ENCODE data around the gene FRK. TPM values are rescaled to one million over a fixed set of nuclear protein-coding genes. Genes with fewer than 3 reads are reported as not detected.
"Not testable (repeated sequence)": the region's sequence is repeated elsewhere in the genome, so short reads cannot be mapped to it uniquely, and the experiment has no call there.

FRK gene
- total and polyA plus RNA-seq, 2 donors, result 0.80 to 0.98 TPM

DNA sequence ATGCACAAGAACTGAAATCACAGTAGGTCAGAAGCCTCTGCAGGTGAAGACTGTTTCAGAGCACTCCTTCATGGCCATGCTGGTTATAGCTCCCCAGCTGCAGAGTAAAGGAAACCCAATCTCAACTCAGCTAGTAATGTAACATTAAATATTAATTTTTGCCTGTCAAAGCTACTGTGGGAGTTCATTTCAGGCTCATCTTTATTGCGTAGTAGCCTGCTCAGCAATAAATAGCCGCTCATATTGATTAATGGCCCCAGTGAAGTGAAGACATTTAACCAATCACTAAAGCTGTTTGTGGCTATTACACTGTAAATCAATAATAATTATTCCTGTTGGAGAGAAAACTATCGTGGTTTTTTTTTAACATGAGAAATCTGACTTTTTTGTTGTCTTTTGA, 101.7 kb downstream of the FRK start:
- no peaks in the 10 kb centered on the region for H3K27me3 ChIP-seq (ENCODE audit: control insufficient read depth in 2 of 2, insufficient read depth in 1 of 2, low read length in 1 of 2)
- WGBS, result 94% methylated on average over 3 of the region's 3 CpGs
- no peaks in the 10 kb centered on the region for H3K36me3 ChIP-seq (ENCODE audit: control insufficient read depth in 2 of 2, insufficient read depth in 2 of 2, low read length in 1 of 2)
- H3K9me3 ChIP-seq (ENCODE audit: control insufficient read depth in 2 of 2, insufficient read depth in 1 of 2, low read length in 1 of 2), result no peaks in the 10 kb centered on the region
- H3K4me1 ChIP-seq (ENCODE audit: control insufficient read depth in 2 of 2, insufficient read depth in 2 of 2, low read length in 2 of 2), result no peaks in the 10 kb centered on the region
- no peak overlapping the region for H3K4me3 ChIP-seq (ENCODE audit: low read length in 2 of 2)
- no peak for DNase-seq (ENCODE audit: low read depth in 6 of 9, low spot score in 9 of 9)
- H3K27ac ChIP-seq (ENCODE audit: low read depth in 1 of 2, low read length in 1 of 2), result no peak overlapping the region

DNA sequence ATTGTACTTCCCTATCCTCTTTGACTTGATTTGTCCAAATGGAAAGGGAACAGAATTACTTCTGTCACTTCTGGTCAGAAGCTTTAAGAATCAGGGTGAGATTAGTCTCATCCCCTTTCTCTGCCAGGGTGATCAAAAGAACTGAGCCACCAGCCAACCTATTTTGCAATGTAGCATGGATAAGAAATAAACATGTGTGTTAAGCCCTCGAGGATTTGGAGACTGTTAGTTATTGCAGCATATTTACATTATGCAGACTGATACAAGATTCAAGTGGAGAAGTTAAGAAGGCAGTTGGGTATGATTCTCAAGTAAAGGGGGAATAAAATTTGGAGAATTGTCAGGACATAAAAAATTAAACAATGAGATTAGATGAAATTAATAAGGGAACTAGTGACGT, 106.0 kb downstream of the FRK start:
- no peak for DNase-seq (ENCODE audit: low read depth in 6 of 9, low spot score in 9 of 9)
- WGBS, result 78% methylated on average over 2 of the region's 2 CpGs
- Histone ChIP-seq H3K9me3 (ENCODE audit: control insufficient read depth in 2 of 2, insufficient read depth in 1 of 2, low read length in 1 of 2) (no peaks in the 10 kb centered on the region), H3K27ac (ENCODE audit: low read depth in 1 of 2, low read length in 1 of 2) (no peak overlapping the region), H3K27me3 (ENCODE audit: control insufficient read depth in 2 of 2, insufficient read depth in 1 of 2, low read length in 1 of 2) (no peaks in the 10 kb centered on the region), H3K4me1 (ENCODE audit: control insufficient read depth in 2 of 2, insufficient read depth in 2 of 2, low read length in 2 of 2) (no peaks in the 10 kb centered on the region), H3K36me3 (ENCODE audit: control insufficient read depth in 2 of 2, insufficient read depth in 2 of 2, low read length in 1 of 2) (no peaks in the 10 kb centered on the region), H3K4me3 (ENCODE audit: low read length in 2 of 2) (no peak overlapping the region)

DNA sequence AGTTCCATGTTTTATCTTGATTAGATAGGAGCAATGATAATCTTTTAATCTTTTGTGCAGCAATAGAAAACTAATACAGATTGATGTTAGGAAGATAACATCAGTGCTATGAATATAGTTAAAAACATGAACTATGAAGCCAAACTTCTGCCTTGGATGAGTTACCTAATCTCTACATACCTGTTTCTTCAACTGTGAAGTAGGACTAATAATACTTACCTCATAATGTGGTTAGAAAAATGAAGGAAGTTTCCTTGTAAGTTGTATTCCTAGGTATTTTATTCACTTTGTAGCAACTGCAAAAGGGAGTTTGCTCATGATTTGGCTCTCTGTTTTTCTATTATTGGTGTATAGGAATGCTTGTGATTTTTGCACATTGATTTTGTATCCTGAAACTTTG, 111.9 kb downstream of the FRK start:
- no peak for DNase-seq (ENCODE audit: low read depth in 6 of 9, low spot score in 9 of 9)
- Histone ChIP-seq H3K36me3 (ENCODE audit: control insufficient read depth in 2 of 2, insufficient read depth in 2 of 2, low read length in 1 of 2) (no peaks in the 10 kb centered on the region), H3K27me3 (ENCODE audit: control insufficient read depth in 2 of 2, insufficient read depth in 1 of 2, low read length in 1 of 2) (no peaks in the 10 kb centered on the region), H3K4me1 (ENCODE audit: control insufficient read depth in 2 of 2, insufficient read depth in 2 of 2, low read length in 2 of 2) (no peaks in the 10 kb centered on the region), H3K4me3 (ENCODE audit: low read length in 2 of 2) (no peak overlapping the region), H3K9me3 (ENCODE audit: control insufficient read depth in 2 of 2, insufficient read depth in 1 of 2, low read length in 1 of 2) (no peaks in the 10 kb centered on the region), H3K27ac (ENCODE audit: low read depth in 1 of 2, low read length in 1 of 2) (no peak overlapping the region)

DNA sequence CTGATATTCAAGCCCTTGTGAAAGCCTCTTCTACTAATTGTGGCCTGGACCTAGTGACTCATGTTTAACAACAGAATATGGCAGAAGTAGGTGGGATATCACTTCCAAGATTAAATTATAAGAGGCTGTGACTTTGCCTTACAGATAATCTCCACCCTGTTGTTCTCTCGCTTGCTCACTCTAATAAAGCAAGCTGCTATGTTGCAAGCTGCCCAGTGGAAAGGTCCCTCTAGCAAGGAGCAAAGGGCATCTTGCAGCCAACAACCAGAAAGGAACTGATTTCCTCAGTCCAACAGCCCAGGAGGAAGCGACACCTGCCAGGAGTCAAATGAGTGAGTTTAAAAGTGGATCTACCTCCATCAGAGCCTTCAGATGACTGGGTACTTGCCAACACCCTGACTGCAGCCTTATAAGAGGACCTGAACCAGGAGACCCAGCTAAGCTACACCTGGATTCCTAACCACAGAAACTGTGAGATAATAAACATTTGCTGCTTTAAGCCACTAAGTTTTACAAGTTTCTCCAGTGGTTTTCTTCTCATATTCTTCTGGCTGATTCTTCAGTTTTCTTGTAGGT, 112.6 kb downstream of the FRK start:
- DNase-seq (ENCODE audit: low read depth in 6 of 9, low spot score in 9 of 9), result no peak
- no peak overlapping the region for H3K4me3 ChIP-seq (ENCODE audit: low read length in 2 of 2)
- no peaks in the 10 kb centered on the region for H3K4me1 ChIP-seq (ENCODE audit: control insufficient read depth in 2 of 2, insufficient read depth in 2 of 2, low read length in 2 of 2)
- WGBS, result 95% methylated on average over 2 of the region's 2 CpGs
- no peaks in the 10 kb centered on the region for H3K9me3 ChIP-seq (ENCODE audit: control insufficient read depth in 2 of 2, insufficient read depth in 1 of 2, low read length in 1 of 2)
- no peak overlapping the region for H3K27ac ChIP-seq (ENCODE audit: low read depth in 1 of 2, low read length in 1 of 2)
- no peaks in the 10 kb centered on the region for H3K27me3 ChIP-seq (ENCODE audit: control insufficient read depth in 2 of 2, insufficient read depth in 1 of 2, low read length in 1 of 2)
- H3K36me3 ChIP-seq (ENCODE audit: control insufficient read depth in 2 of 2, insufficient read depth in 2 of 2, low read length in 1 of 2), result no peaks in the 10 kb centered on the region

DNA sequence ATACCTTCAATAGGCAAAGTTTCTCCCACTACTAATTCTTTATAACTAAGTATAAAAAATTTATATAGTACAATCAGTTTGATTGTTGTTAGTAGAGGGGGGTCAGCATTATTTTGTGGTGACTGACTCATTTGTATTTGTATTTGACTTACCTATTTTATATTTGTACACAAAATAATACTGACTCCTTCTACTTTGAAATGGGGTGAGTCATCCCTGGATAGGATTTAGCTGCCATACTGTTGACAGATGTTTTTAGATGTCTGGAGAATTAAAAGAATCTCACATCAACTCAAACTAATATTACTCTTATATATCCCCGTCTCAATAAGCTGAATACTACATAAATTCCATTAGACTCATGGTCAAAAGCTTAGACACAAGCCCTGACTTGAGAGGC, 114.9 kb downstream of the FRK start:
- Histone ChIP-seq H3K4me1 (ENCODE audit: control insufficient read depth in 2 of 2, insufficient read depth in 2 of 2, low read length in 2 of 2) (no peaks in the 10 kb centered on the region), H3K36me3 (ENCODE audit: control insufficient read depth in 2 of 2, insufficient read depth in 2 of 2, low read length in 1 of 2) (no peaks in the 10 kb centered on the region), H3K4me3 (ENCODE audit: low read length in 2 of 2) (no peak overlapping the region), H3K27ac (ENCODE audit: low read depth in 1 of 2, low read length in 1 of 2) (no peak overlapping the region), H3K27me3 (ENCODE audit: control insufficient read depth in 2 of 2, insufficient read depth in 1 of 2, low read length in 1 of 2) (no peaks in the 10 kb centered on the region), H3K9me3 (ENCODE audit: control insufficient read depth in 2 of 2, insufficient read depth in 1 of 2, low read length in 1 of 2) (no peaks in the 10 kb centered on the region)
- 93% methylated on average over 1 of the region's 1 CpG for WGBS
- DNase-seq (ENCODE audit: low read depth in 6 of 9, low spot score in 9 of 9), result no peak

DNA sequence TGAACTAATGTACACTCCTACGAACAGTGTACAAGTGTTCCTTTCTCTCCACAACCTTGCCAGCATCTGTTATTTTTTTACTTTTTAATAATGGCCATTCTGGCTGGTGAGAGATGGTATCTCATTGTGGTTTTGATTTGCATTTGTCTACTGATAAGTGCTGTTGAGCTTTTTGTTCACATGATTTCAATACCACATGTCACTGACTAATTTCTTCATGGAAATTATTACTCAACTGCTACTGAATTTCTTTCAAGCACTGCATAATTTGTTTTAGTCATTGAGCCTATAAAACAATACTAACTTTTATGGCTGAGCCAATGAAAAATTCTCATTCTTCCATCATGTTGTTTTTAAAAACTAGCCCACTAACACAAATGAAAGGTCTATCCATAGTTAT, 115.4 kb downstream of the FRK start:
- Histone ChIP-seq H3K36me3 (ENCODE audit: control insufficient read depth in 2 of 2, insufficient read depth in 2 of 2, low read length in 1 of 2) (no peaks in the 10 kb centered on the region), H3K9me3 (ENCODE audit: control insufficient read depth in 2 of 2, insufficient read depth in 1 of 2, low read length in 1 of 2) (no peaks in the 10 kb centered on the region), H3K4me1 (ENCODE audit: control insufficient read depth in 2 of 2, insufficient read depth in 2 of 2, low read length in 2 of 2) (no peaks in the 10 kb centered on the region), H3K27ac (ENCODE audit: low read depth in 1 of 2, low read length in 1 of 2) (no peak overlapping the region), H3K27me3 (ENCODE audit: control insufficient read depth in 2 of 2, insufficient read depth in 1 of 2, low read length in 1 of 2) (no peaks in the 10 kb centered on the region), H3K4me3 (ENCODE audit: low read length in 2 of 2) (no peak overlapping the region)
- DNase-seq (ENCODE audit: low read depth in 6 of 9, low spot score in 9 of 9), result no peak
- WGBS, result 96% methylated on average over 1 of the region's 1 CpG

DNA sequence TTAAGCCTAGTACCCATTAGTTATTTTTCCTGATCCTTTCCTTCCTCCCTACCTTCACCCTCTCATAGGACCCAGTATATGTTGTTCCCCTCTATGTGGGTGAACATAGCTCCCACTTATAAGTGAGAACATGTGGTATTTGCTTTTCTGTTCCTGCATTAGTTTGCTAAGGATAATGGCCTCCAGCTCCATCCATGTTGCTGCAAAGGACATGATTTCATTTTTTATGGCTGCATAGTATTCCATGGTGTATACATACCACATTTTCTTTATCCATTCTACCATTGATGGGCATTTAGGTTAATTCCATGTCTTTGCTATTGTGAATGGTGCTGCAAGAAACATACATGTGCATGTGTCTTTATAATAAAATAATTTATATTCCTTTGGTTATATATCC, 115.9 kb downstream of the FRK start:
- not testable (repeated sequence) for DNase-seq (ENCODE audit: low read depth in 6 of 9, low spot score in 9 of 9); H3K27ac ChIP-seq (ENCODE audit: low read depth in 1 of 2, low read length in 1 of 2); H3K9me3 ChIP-seq (ENCODE audit: control insufficient read depth in 2 of 2, insufficient read depth in 1 of 2, low read length in 1 of 2); H3K4me3 ChIP-seq (ENCODE audit: low read length in 2 of 2); H3K27me3 ChIP-seq (ENCODE audit: control insufficient read depth in 2 of 2, insufficient read depth in 1 of 2, low read length in 1 of 2); H3K36me3 ChIP-seq (ENCODE audit: control insufficient read depth in 2 of 2, insufficient read depth in 2 of 2, low read length in 1 of 2); H3K4me1 ChIP-seq (ENCODE audit: control insufficient read depth in 2 of 2, insufficient read depth in 2 of 2, low read length in 2 of 2)

DNA sequence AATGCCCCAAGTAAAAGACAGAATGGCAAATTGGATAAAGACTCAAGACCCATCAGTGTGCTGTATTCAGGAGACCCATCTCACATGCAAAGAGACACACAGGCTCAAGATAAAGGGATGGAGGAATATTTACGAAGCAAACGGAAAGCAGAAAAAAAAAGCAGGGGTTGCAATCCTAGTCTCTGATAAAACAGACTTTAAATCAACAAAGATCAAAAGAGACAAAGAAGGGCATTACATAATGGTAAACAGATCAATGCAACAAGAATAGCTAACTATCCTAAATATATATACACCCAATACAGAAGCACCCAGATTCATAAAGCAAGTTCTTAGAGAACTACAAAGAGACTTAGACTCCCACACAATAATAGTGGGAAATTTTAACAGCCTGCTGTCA, 123.2 kb downstream of the FRK start:
- H3K27ac ChIP-seq (ENCODE audit: low read depth in 1 of 2, low read length in 1 of 2); H3K4me3 ChIP-seq (ENCODE audit: low read length in 2 of 2); H3K27me3 ChIP-seq (ENCODE audit: control insufficient read depth in 2 of 2, insufficient read depth in 1 of 2, low read length in 1 of 2); H3K9me3 ChIP-seq (ENCODE audit: control insufficient read depth in 2 of 2, insufficient read depth in 1 of 2, low read length in 1 of 2); DNase-seq (ENCODE audit: low read depth in 6 of 9, low spot score in 9 of 9); H3K36me3 ChIP-seq (ENCODE audit: control insufficient read depth in 2 of 2, insufficient read depth in 2 of 2, low read length in 1 of 2); H3K4me1 ChIP-seq (ENCODE audit: control insufficient read depth in 2 of 2, insufficient read depth in 2 of 2, low read length in 2 of 2): not testable (repeated sequence)
- 95% methylated on average over 2 of the region's 2 CpGs for WGBS

DNA sequence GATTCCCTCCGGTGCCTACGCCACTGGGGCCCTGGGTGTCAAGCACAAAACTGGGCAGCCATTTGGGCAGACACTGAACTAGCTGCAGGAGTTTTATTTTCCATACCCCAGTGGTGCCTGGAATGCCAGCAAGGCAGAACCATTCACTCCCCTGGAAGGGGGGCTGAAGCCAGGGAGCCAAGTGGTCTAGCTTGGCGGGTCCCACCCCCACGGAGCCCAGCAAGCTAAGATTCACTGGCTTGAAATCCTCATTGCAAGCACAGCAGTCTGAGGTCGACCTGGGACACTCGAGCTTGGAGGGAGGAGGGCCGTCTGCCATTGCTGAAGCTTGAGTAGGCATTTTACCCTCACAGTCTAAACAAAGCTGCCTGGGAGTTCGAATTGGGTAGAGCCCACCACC, 125.3 kb downstream of the FRK start:
- 91% methylated on average over 8 of the region's 8 CpGs for WGBS
- DNase-seq (ENCODE audit: low read depth in 6 of 9, low spot score in 9 of 9), result no peak
- H3K36me3 ChIP-seq (ENCODE audit: control insufficient read depth in 2 of 2, insufficient read depth in 2 of 2, low read length in 1 of 2), result no peaks in the 10 kb centered on the region
- H3K27me3 ChIP-seq (ENCODE audit: control insufficient read depth in 2 of 2, insufficient read depth in 1 of 2, low read length in 1 of 2), result no peaks in the 10 kb centered on the region
- H3K27ac ChIP-seq (ENCODE audit: low read depth in 1 of 2, low read length in 1 of 2), result no peak overlapping the region
- no peaks in the 10 kb centered on the region for H3K4me1 ChIP-seq (ENCODE audit: control insufficient read depth in 2 of 2, insufficient read depth in 2 of 2, low read length in 2 of 2)
- H3K9me3 ChIP-seq (ENCODE audit: control insufficient read depth in 2 of 2, insufficient read depth in 1 of 2, low read length in 1 of 2), result no peaks in the 10 kb centered on the region
- H3K4me3 ChIP-seq (ENCODE audit: low read length in 2 of 2), result no peak overlapping the region

DNA sequence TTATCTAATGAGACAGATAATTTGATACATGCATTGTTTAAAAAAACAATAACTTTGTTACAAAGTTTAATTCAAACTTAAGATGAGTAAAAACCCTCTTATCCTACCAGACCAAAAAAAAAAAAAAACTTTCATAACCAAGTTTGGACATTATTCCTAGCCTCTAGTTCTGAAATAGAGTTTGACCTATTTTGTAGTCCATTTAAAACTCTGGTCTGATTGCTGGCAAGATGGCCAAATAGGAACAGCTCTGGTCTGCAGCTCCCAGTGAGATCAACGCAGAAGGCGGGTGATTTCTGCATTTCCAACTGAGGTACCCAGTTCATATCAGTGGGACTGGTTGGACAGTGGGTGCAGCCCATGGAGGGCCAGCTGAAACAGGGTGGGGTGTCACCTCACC, 125.9 kb downstream of the FRK start:
- Histone ChIP-seq H3K9me3 (ENCODE audit: control insufficient read depth in 2 of 2, insufficient read depth in 1 of 2, low read length in 1 of 2) (no peaks in the 10 kb centered on the region), H3K36me3 (ENCODE audit: control insufficient read depth in 2 of 2, insufficient read depth in 2 of 2, low read length in 1 of 2) (no peaks in the 10 kb centered on the region), H3K4me1 (ENCODE audit: control insufficient read depth in 2 of 2, insufficient read depth in 2 of 2, low read length in 2 of 2) (no peaks in the 10 kb centered on the region), H3K27me3 (ENCODE audit: control insufficient read depth in 2 of 2, insufficient read depth in 1 of 2, low read length in 1 of 2) (no peaks in the 10 kb centered on the region), H3K27ac (ENCODE audit: low read depth in 1 of 2, low read length in 1 of 2) (no peak overlapping the region), H3K4me3 (ENCODE audit: low read length in 2 of 2) (no peak overlapping the region)
- DNase-seq (ENCODE audit: low read depth in 6 of 9, low spot score in 9 of 9), result no peak
- 96% methylated on average over 2 of the region's 2 CpGs for WGBS
